ENCODE measurements around the gene GP1BB. TPM values are rescaled to one million over a fixed set of nuclear protein-coding genes. Genes with fewer than 3 reads are reported as not detected.
"Not testable (repeated sequence)": the region's sequence is repeated elsewhere in the genome, so short reads cannot be mapped to it uniquely, and the experiment has no call there.

GP1BB gene
- total and polyA plus RNA-seq, 2 of the 13 experiments (the other 11 are each of a cell fraction or from before 2014, with no cell fraction given), result not detected

DNA sequence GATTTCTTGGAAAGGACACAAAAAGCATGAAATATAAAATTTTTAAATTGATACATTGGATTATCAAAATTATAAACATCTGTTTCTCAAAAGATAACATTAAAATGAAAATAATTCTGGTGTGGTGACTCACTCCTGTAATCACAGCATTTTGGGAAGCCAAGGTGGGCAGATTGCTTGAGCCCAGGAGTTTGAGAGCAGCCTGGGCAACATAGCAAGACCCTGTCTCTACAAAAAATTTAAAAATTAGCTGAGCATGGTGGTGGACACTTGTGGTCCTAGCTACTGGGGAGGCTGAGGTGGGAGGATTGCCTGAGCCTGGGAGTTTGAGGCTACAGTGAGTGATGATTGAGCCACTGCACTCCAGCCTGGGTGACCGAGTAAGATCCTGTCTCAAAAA is 25.5 kb upstream of the GP1BB start:
- BruUV-seq (replicated peaks); ATAC-seq; intact Hi-C loops (cut with micrococcal nuclease; ENCODE audit: unreplicated experiment); H3K4me1 ChIP-seq (ENCODE audit: insufficient read depth, low read length); H3K36me3 ChIP-seq (replicated peaks in 1 of 2; ENCODE audit: control insufficient read depth in 1 of 2, insufficient read depth in 2 of 2, low read length in 2 of 2); H3K4me3 ChIP-seq (replicated peaks in 1 of 3; ENCODE audit: insufficient read depth in 1 of 3, low read depth in 2 of 3, low read length in 3 of 3); H3K4me2 ChIP-seq (ENCODE audit: low read depth, low read length); CTCF ChIA-PET (ENCODE audit: low intra/inter-chr PET ratio, low total read pairs); H2AFZ ChIP-seq (ENCODE audit: low read length); H3K27ac ChIP-seq (ENCODE audit: extremely low read length, insufficient read depth, low read length); in situ Hi-C loops (cut with HindIII; ENCODE audit: extremely low pct_ligation_motif_present, low pct_unique_long_range_greater_than_20kb); H4K20me1 ChIP-seq (ENCODE audit: insufficient read depth, low read length); H3K9me3 ChIP-seq (ENCODE audit: low read length); POLR2A ChIA-PET; H3K9ac ChIP-seq (ENCODE audit: insufficient read depth, low read depth, low read length); H3K79me2 ChIP-seq (ENCODE audit: insufficient read depth, low read length); FAIRE-seq; DNase-seq (ENCODE audit: low spot score): not testable (repeated sequence)
- H3K27me3 ChIP-seq (ENCODE audit: control insufficient read depth in 1 of 2, insufficient read depth in 2 of 2, low read length in 2 of 2), result peaks cover 1 to 33% of the 10 kb centered on the region in 2 experiments; a peak in 4 of 5 replicates
- WGBS (ENCODE audit: low lambda C conversion rate), result 15% methylated on average over 1 of the region's 1 CpG

DNA sequence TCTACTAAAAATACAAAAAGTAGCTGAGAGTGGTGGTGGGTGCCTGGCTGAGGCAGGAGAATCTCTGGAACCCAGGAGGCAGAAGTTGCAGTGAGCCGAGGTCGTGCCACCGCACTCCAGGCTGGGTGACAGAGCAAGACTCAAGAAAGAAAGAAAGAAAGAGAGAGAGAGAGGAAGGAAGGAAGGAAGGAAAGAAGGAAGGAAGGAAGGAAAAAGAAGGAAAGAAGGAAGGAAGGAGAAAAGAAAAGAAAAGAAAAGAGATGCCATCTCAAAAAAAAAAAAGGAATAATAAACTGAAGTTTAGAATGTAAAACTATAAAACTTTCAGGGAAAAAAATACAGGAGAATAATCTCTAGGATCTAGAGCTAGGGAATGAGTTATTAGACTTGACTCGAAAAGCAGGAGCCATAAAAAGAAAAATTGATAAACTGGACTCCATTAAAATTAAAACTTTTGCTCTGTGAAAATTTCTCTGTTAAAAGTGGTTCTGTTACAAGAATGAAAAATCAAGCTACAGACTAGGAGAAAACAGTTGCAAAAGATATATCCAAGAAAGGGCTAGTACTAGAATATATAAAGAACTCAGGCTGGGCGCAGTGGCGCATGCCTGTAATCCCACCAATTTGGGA is 22.4 kb upstream of the GP1BB start:
- Histone ChIP-seq H2AFZ (ENCODE audit: low read length) (no peak overlapping the region), H3K9ac (ENCODE audit: insufficient read depth, low read depth, low read length) (no peak overlapping the region), H3K4me1 (ENCODE audit: insufficient read depth, low read length) (peaks cover 17% of the 10 kb centered on the region), H3K4me2 (ENCODE audit: low read depth, low read length) (no peak overlapping the region), H3K36me3 (replicated peaks in 1 of 2; ENCODE audit: control insufficient read depth in 1 of 2, insufficient read depth in 2 of 2, low read length in 2 of 2) (no peaks in the 10 kb centered on the region), H3K27ac (ENCODE audit: extremely low read length, insufficient read depth, low read length) (no peak overlapping the region), H4K20me1 (ENCODE audit: insufficient read depth, low read length) (no peaks in the 10 kb centered on the region), H3K79me2 (ENCODE audit: insufficient read depth, low read length) (no peaks in the 10 kb centered on the region), H3K27me3 (ENCODE audit: control insufficient read depth in 1 of 2, insufficient read depth in 2 of 2, low read length in 2 of 2) (peaks cover 3 to 27% of the 10 kb centered on the region in 2 experiments; a peak in 4 of 5 replicates), H3K4me3 (replicated peaks in 1 of 3; ENCODE audit: insufficient read depth in 1 of 3, low read depth in 2 of 3, low read length in 3 of 3) (no peak overlapping the region), H3K9me3 (ENCODE audit: low read length) (no peaks in the 10 kb centered on the region)
- ChIA-PET CTCF (ENCODE audit: low intra/inter-chr PET ratio, low total read pairs) (no interaction called here), POLR2A (no interaction called here)
- ATAC-seq (no peak), DNase-seq (ENCODE audit: low spot score) (no peak), FAIRE-seq (no peak)
- no TSS peak for BruUV-seq (replicated peaks)
- WGBS (ENCODE audit: low lambda C conversion rate), result 76% methylated on average over 6 of the region's 6 CpGs
- TF ChIP-seq, protein P1, sequence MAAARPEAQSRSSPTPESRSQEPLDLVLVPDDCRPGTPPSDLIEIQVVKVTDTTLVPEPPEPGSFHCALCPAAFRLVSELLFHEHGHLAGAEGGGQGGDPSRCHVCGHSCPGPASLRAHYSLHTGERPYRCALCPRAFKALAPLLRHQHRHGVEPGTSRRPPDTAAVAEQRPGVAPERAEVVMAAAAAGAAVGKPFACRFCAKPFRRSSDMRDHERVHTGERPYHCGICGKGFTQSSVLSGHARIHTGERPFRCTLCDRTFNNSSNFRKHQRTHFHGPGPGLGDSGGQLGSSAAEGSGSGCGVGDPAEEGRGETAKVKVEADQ (CRISPR knock-in tag; IDR thresholded peaks at IDR 0.05; ENCODE audit: borderline replicate concordance), result no peak
- no peak for TF ChIP-seq IRF9 (CRISPR knock-in tag; IDR thresholded peaks at IDR 0.05; ENCODE audit: borderline replicate concordance)
- TF ChIP-seq ZBTB21 (CRISPR knock-in tag; IDR thresholded peaks at IDR 0.05), result no peak
- intact Hi-C loops (cut with micrococcal nuclease; ENCODE audit: unreplicated experiment), result no loop called here
- in situ Hi-C loops (cut with HindIII; ENCODE audit: extremely low pct_ligation_motif_present, low pct_unique_long_range_greater_than_20kb), result no loop called here

Measured in HepG2 (cell line).